Tibial nerve (tissue), 3 donors: ENCODE data around the gene HIRIP3.

Source experiments
- POLR2A ChIP-seq, 2 donors: fragments of 450-650 bp; IDR thresholded peaks; one replicate each; pipeline ENCODE4 v1.6.1; 2017; ENCODE audit warnings: antibody characterized with exemption in 2 of 2, mild to moderate bottlenecking in 2 of 2, moderate library complexity in 2 of 2
- TF ChIP-seq, protein P1 (sequence below), 5 experiments: fragments of 200-600 bp in 3 of 5; fragments of 450-650 bp in 2 of 5; sonication (generic) in 3 of 5; IDR thresholded peaks; one replicate each; pipeline ENCODE4 v1.5.1; 2016 to 2019; ENCODE audit warnings: antibody characterized with exemption in 5 of 5, mild to moderate bottlenecking in 3 of 5, moderate library complexity in 2 of 5

DNA sequence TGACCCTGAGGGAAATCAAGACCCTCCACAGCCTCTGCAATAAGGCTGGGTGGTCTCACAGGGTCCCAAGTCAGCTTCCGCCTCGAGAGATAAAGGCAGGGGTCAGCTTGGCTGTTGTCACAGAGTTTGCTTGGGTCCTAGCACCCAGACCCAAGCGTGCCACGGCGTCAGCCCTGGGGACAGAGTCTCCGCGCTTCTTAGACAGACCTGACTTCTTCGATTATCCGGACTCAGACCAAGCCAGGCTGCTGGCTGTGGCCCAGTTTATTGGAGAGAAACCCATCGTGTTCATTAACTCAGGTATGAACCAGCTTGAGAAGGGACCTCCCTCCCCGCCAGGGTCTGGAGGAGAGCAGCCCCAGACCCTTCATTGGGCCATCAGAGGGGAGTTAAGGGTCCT, 28.2 kb upstream of the HIRIP3 start:
- TF ChIP-seq, protein P1, sequence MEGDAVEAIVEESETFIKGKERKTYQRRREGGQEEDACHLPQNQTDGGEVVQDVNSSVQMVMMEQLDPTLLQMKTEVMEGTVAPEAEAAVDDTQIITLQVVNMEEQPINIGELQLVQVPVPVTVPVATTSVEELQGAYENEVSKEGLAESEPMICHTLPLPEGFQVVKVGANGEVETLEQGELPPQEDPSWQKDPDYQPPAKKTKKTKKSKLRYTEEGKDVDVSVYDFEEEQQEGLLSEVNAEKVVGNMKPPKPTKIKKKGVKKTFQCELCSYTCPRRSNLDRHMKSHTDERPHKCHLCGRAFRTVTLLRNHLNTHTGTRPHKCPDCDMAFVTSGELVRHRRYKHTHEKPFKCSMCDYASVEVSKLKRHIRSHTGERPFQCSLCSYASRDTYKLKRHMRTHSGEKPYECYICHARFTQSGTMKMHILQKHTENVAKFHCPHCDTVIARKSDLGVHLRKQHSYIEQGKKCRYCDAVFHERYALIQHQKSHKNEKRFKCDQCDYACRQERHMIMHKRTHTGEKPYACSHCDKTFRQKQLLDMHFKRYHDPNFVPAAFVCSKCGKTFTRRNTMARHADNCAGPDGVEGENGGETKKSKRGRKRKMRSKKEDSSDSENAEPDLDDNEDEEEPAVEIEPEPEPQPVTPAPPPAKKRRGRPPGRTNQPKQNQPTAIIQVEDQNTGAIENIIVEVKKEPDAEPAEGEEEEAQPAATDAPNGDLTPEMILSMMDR (IDR thresholded peaks at IDR 0.05) = no peak
- TF ChIP-seq POLR2A (IDR thresholded peaks at IDR 0.05) = no peak
